Neutrophil (primary cell): ENCODE measurements around the gene ISG20L2.

Experiments used
- H3K27ac ChIP-seq: fragments of 200-600 bp; sonication (generic); 2 replicates; pipeline ENCODE4 v1.5.1; 2016; ENCODE audit warnings: mild to moderate bottlenecking, moderate library complexity
- H3K27me3 ChIP-seq: fragments of 200-600 bp; sonication (generic); 2 replicates; pipeline ENCODE4 v1.6.0; 2016; ENCODE audit warnings: mild to moderate bottlenecking
- H3K36me3 ChIP-seq: fragments of 200-600 bp; sonication (generic); 2 replicates; pipeline ENCODE4 v1.5.1; 2017
- H3K4me1 ChIP-seq, 2 experiments: fragments of 200-600 bp in 1 of 2; sonication (generic) in 1 of 2; 1 replicate in 1 of 2; 2 replicates in 1 of 2; pipeline versions ENCODE4 v1.5.1 to v1.6.1; 2013 to 2016; ENCODE audit warnings: low read depth in 1 of 2, low read length in 1 of 2, mild to moderate bottlenecking in 1 of 2, moderate library complexity in 1 of 2; ENCODE audit not compliant: control insufficient read depth in 1 of 2, insufficient read depth in 1 of 2
- H3K4me3 ChIP-seq, 2 experiments: fragments of 200-600 bp in 1 of 2; sonication (generic) in 1 of 2; 1 replicate in 1 of 2; 2 replicates in 1 of 2; pipeline ENCODE4 v1.5.1; 2013 to 2016; ENCODE audit warnings: low read depth in 1 of 2, low read length in 1 of 2, mild to moderate bottlenecking in 1 of 2, moderate library complexity in 1 of 2
- H3K9me3 ChIP-seq: fragments of 200-600 bp; sonication (generic); 2 replicates; pipeline ENCODE4 v1.5.1; 2016
- CTCF ChIP-seq: fragments of 200-600 bp; sonication (generic); IDR thresholded peaks from 2 replicates; pipeline ENCODE4 v1.5.1; 2016; ENCODE audit warnings: antibody characterized with exemption

ISG20L2 gene

GRCh38 chr1:156751451-156751756 lies 22.8 kb upstream of the ISG20L2 start, which contains the start of gene HDGF:
Gene HDGF, minus strand, starts transcription at chr1:156751675. Its CDS starts 246 bp downstream, at chr1:156751429.
- peak within 1 kb of the TSS; percentile 90 for H3K27ac ChIP-seq
- H3K4me1 ChIP-seq, result peaks cover 70 to 73% of the 10 kb centered on the region in 2 experiments
- H3K9me3 ChIP-seq, result no peaks in the 10 kb centered on the region
- no peak for TF ChIP-seq CTCF
- H3K4me3 ChIP-seq, result peak within 1 kb of the TSS; percentile 83 to 91
- no peaks in the 10 kb centered on the region for H3K27me3 ChIP-seq
- H3K36me3 ChIP-seq, result no peaks in the 10 kb centered on the region

GRCh38 chr1:156750711-156751450 lies 22.3 kb upstream of the ISG20L2 start:
- Histone ChIP-seq H3K4me1 (peaks cover 75 to 78% of the 10 kb centered on the region in 2 experiments), H3K9me3 (no peaks in the 10 kb centered on the region), H3K4me3 (peak overlapping the region; percentile 83 to 91), H3K27ac (peak overlapping the region; percentile 90), H3K27me3 (no peaks in the 10 kb centered on the region), H3K36me3 (no peaks in the 10 kb centered on the region)
- no peak for TF ChIP-seq CTCF

GRCh38 chr1:156750191-156750672 lies 21.7 kb upstream of the ISG20L2 start:
- H3K4me3 ChIP-seq, result peak overlapping the region; percentile 83 to 91
- TF ChIP-seq CTCF, result no peak
- H3K27me3 ChIP-seq, result no peaks in the 10 kb centered on the region
- H3K9me3 ChIP-seq, result no peaks in the 10 kb centered on the region
- H3K36me3 ChIP-seq, result no peaks in the 10 kb centered on the region
- peaks cover 82 to 85% of the 10 kb centered on the region in 2 experiments for H3K4me1 ChIP-seq
- H3K27ac ChIP-seq, result peak overlapping the region; percentile 90

GRCh38 chr1:156749419-156750118 lies 21.0 kb upstream of the ISG20L2 start:
- no peaks in the 10 kb centered on the region for H3K36me3 ChIP-seq
- H3K9me3 ChIP-seq, result no peaks in the 10 kb centered on the region
- peaks cover 86 to 88% of the 10 kb centered on the region in 2 experiments for H3K4me1 ChIP-seq
- H3K4me3 ChIP-seq, result peak overlapping the region; percentile 83 to 91
- TF ChIP-seq CTCF, result no peak
- H3K27me3 ChIP-seq, result no peaks in the 10 kb centered on the region
- peak overlapping the region; percentile 90 for H3K27ac ChIP-seq

GRCh38 chr1:156748670-156749418 lies 20.3 kb upstream of the ISG20L2 start:
- Histone ChIP-seq H3K36me3 (peaks cover 7% of the 10 kb centered on the region), H3K27me3 (no peaks in the 10 kb centered on the region), H3K27ac (peak overlapping the region; percentile 90), H3K9me3 (no peaks in the 10 kb centered on the region), H3K4me1 (peaks cover 82 to 86% of the 10 kb centered on the region in 2 experiments), H3K4me3 (peak overlapping the region; percentile 83 to 91)
- no peak for TF ChIP-seq CTCF
